Measurements from ENCODE around the gene ZBTB11.
"Not testable (repeated sequence)": the region's sequence is repeated elsewhere in the genome, so short reads cannot be mapped to it uniquely, and the experiment has no call there.

ZBTB11 gene

DNA sequence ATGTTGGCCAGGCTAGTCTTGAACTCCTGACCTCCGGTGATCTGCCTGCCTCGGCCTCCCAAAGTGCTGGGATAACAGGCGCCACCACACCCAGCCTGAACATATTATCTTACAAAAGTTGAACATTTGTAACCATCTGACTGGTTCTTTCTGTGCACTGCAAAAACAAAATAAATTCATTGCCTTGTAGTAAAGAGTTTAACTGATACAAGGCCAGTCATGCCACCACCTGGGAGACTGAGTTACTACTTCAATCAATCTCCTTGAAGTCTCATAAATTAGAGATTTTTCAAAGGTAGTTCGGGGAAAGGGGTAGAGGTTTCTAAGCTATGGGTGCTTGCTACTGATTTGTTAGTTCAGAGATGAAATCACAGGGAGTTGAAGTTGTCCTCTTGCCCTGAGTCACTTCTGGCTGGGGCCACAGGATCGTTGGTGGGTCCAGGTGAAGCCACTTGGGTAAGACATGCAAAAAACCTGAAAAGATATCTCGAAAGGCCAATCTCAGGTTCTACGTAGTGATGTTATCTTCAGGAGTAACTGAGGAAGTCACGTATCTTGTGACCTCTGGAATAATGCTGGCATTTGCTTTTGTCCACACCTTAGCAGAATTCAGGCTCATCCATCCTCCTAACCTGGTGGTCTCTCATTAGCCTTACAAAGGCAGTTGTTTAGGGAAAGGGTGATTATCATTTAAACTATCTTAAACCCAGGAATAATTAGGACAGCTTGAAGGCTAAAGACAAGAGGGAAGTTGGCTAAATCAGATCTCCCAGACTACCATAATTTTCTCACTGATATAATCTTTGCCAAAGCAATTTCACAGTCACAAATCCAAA lies 33.7 kb downstream of the ZBTB11 start:
- DNase-seq = no peak

GRCh38 chr3:101642441-101642840 lies 34.5 kb downstream of the ZBTB11 start:
- no peak for DNase-seq

GRCh38 chr3:101641397-101642115 lies 35.4 kb downstream of the ZBTB11 start:
- not testable (repeated sequence) for DNase-seq

GRCh38 chr3:101640256-101640655 lies 36.7 kb downstream of the ZBTB11 start:
- no peak for DNase-seq

GRCh38 chr3:101639280-101639963 lies 37.5 kb downstream of the ZBTB11 start:
- DNase-seq = no peak

DNA sequence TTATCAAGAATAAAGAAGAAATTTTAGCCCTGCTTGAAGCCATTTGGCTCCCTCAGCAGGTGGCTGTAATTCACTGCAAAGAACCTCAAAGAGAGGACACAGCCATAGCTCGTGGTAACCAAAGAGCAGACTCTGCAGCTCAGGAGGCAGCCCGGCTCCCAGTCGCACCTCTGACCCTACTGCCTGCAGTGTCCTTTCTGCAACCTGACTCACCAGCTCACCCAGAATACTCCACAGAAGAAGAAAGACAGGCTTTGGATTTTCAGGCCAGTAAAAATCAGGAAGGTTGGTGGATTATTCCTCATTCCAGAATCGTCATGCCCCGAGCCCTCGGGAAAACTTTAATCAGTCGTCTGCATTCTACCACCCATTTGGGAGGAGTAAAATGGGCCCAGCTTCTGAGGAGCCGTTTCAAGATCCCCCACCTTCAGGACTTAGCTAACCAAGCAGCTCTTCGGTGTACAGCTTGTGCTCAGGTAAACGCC lies 38.6 kb downstream of the ZBTB11 start:
- DNase-seq = peak in 1 of 2 experiments; percentile 18

DNA sequence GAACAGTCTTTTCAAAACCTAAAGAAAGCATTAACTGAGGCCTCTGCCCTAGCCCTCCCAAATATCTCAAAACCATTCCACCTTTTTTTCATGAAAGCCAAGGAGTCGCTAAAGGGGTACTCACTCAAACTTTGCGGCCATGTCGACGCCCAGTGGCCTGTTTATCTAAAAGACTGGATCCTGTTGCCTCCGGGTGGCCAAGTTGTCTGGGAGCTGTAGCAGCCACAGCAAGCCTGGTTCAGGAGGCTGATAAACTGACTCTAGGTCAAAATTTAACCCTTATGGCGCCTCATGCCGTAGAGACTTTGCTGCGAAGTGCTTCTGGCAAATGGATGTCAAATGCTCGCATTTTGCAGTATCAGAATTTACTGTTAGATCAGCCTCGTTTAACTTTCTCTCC lies 39.5 kb downstream of the ZBTB11 start:
- DNase-seq = no peak

- peak; percentile 42 to 68 for DNase-seq
These were observed 40.8 kb downstream of the ZBTB11 start for GRCh38 chr3:101635954-101636798.

DNA sequence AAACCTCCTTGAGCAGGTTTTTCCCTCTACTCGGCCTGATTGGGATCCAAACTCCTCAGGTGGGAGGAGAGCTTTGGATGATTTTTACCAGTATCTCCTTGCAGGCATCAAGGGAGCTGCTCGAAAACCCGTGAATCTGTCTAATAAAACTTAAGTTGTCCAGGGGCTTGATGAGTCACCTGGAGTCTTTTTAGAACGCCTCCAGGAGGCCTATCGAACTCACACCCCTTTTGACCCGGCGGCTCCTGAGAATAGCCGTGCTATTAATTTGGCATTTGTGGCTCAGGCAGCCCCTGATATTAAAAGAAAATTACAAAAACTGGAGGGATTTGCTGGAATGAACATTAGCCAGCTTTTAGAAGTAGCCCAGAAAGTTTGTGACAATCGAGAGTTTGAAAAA lies 41.6 kb downstream of the ZBTB11 start:
- DNase-seq = no peak

DNA sequence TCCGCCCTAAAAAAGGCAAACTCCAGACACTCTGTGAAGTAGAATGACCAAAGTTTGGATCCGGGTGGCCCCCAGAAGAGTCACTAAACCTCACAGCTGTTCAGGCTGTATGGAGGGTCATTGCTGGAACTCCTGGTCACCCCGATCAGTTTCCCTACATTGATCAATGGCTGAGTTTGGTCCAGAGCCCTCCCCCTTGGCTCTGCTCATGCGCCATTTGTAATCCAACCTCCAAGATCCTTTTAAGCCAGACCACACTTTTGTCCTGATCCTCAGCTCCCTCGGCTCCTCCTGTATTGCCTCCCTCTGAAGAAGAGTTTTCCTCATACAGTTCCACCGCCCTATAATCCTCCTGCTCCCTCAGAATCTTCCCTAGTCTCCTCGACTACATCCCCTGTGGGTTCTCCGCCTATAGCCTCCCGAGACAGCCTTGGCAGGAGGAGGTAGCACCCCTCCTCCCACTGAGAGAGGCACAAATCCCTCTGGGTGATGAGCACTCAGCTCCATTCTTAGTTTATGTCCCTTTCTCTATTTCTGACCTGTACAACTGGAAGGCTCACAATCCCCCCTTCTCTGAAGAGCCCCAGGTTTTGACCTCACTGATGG lies 42.2 kb downstream of the ZBTB11 start:
- DNase-seq = no peak

DNA sequence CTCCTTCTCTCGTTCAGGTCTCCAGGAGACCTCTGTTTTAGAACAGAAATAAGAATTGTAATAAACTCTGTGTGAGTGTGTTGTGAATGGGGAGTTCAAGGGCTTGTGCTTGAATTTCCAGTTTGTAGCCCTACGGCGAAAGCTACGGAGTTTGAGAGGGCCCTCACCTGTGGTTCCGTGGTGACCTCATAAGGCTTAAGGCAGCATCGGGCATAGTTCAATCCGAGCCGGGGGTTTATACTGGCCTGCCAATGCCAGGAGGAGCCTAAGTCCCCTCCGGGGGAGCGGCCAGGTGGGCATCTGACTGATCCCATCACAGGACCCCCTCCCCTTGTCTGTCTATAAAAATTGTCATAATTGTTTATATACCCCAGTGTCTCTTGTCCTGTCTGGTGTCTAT lies 43.7 kb downstream of the ZBTB11 start:
- DNase-seq = no peak

- no peak for DNase-seq
These were observed 44.3 kb downstream of the ZBTB11 start for GRCh38 chr3:101632586-101632985.

- not testable (repeated sequence) for DNase-seq
These were observed 45.0 kb downstream of the ZBTB11 start for GRCh38 chr3:101631959-101632358.

GRCh38 chr3:101631098-101631796 lies 45.7 kb downstream of the ZBTB11 start:
- DNase-seq = no peak

- no peak for DNase-seq
These were observed 47.7 kb downstream of the ZBTB11 start for GRCh38 chr3:101629219-101629618.

GRCh38 chr3:101625879-101626278 lies 51.1 kb downstream of the ZBTB11 start:
- DNase-seq = no peak

DNA sequence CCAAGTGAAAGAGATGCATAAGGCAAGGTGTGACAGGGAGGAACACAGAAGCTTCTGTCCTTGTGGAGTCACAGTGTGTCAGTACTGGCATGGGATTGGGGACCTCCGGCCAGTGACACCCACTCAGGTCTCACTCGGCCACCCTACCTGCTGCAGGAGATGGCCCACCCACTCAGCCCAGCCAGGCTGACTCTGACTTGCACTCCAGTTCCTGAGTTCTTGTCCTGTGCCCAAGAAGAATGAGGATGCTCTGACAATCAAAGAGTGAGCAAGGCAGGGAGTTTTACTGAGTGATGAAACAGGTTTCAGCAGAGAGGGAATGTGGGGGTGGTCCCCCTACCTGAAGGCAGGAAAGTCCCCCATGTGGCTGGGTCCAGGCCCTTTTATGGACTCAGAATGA lies 52.1 kb downstream of the ZBTB11 start:
- DNase-seq = no peak

DNA sequence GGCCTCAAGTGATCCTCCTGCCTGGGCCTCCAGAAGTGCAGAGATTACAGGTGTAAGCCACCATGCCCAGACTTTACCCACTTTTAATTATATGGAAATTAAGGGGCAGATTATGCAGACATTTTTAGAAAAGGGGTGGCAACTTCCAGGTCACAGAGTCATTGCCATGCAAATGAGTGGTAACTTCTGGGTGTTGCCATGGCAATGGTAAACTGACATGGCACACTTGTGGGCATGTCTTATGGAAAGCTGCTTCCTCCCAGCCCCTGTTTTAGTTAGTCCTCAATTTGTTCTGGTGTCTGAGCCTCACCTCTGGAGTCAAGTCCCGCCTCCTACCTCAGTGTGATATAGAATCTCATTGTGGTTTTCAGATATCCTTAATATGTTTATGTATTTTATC lies 53.3 kb downstream of the ZBTB11 start:
- DNase-seq = no peak

GRCh38 chr3:101619734-101620133 lies 57.2 kb downstream of the ZBTB11 start:
- no peak for DNase-seq

DNA sequence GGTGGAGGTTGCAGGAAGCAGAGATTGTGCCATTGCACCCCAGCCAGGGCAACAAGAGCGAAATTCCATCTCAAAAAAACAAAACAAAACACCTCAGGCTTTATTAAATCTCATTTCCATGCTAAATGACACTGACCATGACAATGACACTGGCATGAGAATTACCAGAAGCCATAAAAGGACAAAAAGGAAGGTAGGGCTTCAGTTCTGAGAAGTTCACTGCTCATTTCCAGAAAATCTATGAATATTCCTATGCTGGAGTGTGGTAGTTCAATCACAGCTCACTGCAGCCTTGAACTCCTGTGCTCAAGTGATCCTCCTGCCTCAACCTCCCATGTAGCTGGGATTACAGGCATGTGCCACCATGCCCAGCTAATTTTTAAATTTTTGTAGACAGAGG lies 58.2 kb downstream of the ZBTB11 start:
- no peak for DNase-seq

- no peak for DNase-seq
These were observed 59.5 kb downstream of the ZBTB11 start for GRCh38 chr3:101617478-101617877.

DNA sequence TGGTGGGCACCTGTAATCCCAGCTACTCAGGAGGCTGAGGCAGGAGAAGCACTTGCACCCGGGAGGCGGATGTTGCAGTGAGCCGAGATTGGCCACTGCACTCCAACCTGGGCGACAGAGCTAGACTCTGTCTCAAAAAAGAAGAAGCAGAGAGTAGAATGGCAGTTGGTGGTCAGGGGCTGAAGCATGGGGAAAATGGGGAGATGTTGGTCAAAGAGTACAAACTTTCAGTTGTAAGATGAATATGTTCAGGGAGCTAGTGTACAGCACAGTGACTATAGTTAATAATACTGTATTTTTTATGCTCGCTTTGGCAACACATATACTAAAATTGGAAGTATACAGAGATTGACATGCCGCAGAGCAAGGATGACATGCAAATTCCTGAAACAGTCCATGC lies 61.4 kb downstream of the ZBTB11 start:
- no peak for DNase-seq

Data from NCI-H524 (cell line).